Loucy (cell line): ENCODE measurements around the gene LHFPL5.

ENCODE experiments used
- H2AFZ ChIP-seq: fragments of 200-600 bp; sonication (generic); 2 replicates; pipeline ENCODE4 v1.6.0; 2016; ENCODE audit warnings: antibody characterized with exemption, mild to moderate bottlenecking, low read length, moderate library complexity
- H3F3A ChIP-seq: fragments of 200-600 bp; 2 replicates; pipeline ENCODE4 v1.6.0; 2016; ENCODE audit warnings: antibody characterized with exemption, low read depth, mild to moderate bottlenecking
- H3K27me3 ChIP-seq: fragments of 200-600 bp; sonication (generic); 2 replicates; pipeline ENCODE4 v1.6.1; 2014; ENCODE audit warnings: low read length, mild to moderate bottlenecking; ENCODE audit not compliant: insufficient read depth, poor library complexity, severe bottlenecking
- H3K36me3 ChIP-seq: fragments of 200-600 bp; sonication (generic); 2 replicates; pipeline ENCODE4 v1.6.1; 2016; ENCODE audit warnings: low read length; ENCODE audit not compliant: insufficient read depth
- H3K4me1 ChIP-seq: fragments of 200-600 bp; sonication (generic); 2 replicates; pipeline ENCODE4 v1.5.1; 2014; ENCODE audit warnings: low read length, mild to moderate bottlenecking; ENCODE audit not compliant: insufficient read depth, poor library complexity, severe bottlenecking
- H3K4me2 ChIP-seq: fragments of 200-600 bp; sonication (generic); 2 replicates; pipeline ENCODE4 v1.6.0; 2014; ENCODE audit warnings: antibody characterized with exemption, low read length, low read depth, mild to moderate bottlenecking; ENCODE audit not compliant: poor library complexity, severe bottlenecking
- H3K4me3 ChIP-seq: fragments of 200-600 bp; sonication (generic); 2 replicates; pipeline ENCODE4 v1.5.1; 2014; ENCODE audit warnings: low read length, mild to moderate bottlenecking, mixed read lengths; ENCODE audit not compliant: poor library complexity, severe bottlenecking
- H3K79me2 ChIP-seq: fragments of 200-600 bp; sonication (generic); 2 replicates; pipeline ENCODE4 v1.6.1; 2014; ENCODE audit warnings: low read length; ENCODE audit not compliant: insufficient read depth
- H3K9ac ChIP-seq: fragments of 200-600 bp; sonication (generic); 2 replicates; pipeline ENCODE4 v1.6.0; 2014; ENCODE audit warnings: mild to moderate bottlenecking, low read depth, low read length, moderate library complexity; ENCODE audit not compliant: poor library complexity, severe bottlenecking
- H3K9me2 ChIP-seq: fragments of 200-600 bp; sonication (generic); replicated peaks from 2 replicates; pipeline ENCODE4 v1.6.1; 2016; ENCODE audit warnings: low read depth, low read length, mixed read lengths
- H3K9me3 ChIP-seq: fragments of 200-600 bp; sonication (generic); 2 replicates; pipeline ENCODE4 v1.6.1; 2014; ENCODE audit warnings: mild to moderate bottlenecking, antibody characterized with exemption, low read length, low read depth; ENCODE audit not compliant: insufficient read depth
- H4K20me1 ChIP-seq: fragments of 200-600 bp; sonication (generic); 2 replicates; pipeline ENCODE4 v1.6.0; 2014; ENCODE audit warnings: antibody characterized with exemption, low read length, mild to moderate bottlenecking; ENCODE audit not compliant: insufficient read depth, poor library complexity, severe bottlenecking
- CTCF ChIP-seq: fragments of 200-600 bp; sonication (generic); conservative IDR thresholded peaks from 2 replicates; pipeline ENCODE4 v1.5.1; 2014; ENCODE audit warnings: mild to moderate bottlenecking, antibody characterized with exemption, low read length
- EZH2phosphoT487 ChIP-seq: fragments of 200-600 bp; IDR thresholded peaks from 2 replicates; pipeline ENCODE4 v1.6.1; 2018; ENCODE audit warnings: antibody characterized with exemption, mild to moderate bottlenecking, moderate library complexity, borderline replicate concordance

LHFPL5 gene

GRCh38 chr6:35786272-35786671, 18.9 kb upstream of the LHFPL5 start:
- H3F3A ChIP-seq = no peaks in the 10 kb centered on the region
- H2AFZ ChIP-seq = no peak overlapping the region
- no peaks in the 10 kb centered on the region for H3K36me3 ChIP-seq
- no peak overlapping the region for H3K4me2 ChIP-seq
- no peaks in the 10 kb centered on the region for H3K9me3 ChIP-seq
- H3K4me3 ChIP-seq = no peak overlapping the region
- H3K4me1 ChIP-seq = no peaks in the 10 kb centered on the region
- H4K20me1 ChIP-seq = no peaks in the 10 kb centered on the region
- H3K79me2 ChIP-seq = no peaks in the 10 kb centered on the region
- H3K9me2 ChIP-seq = no peaks in the 10 kb centered on the region
- H3K27me3 ChIP-seq = no peaks in the 10 kb centered on the region
- TF ChIP-seq EZH2phosphoT487 = no peak
- TF ChIP-seq CTCF = no peak
- no peak overlapping the region for H3K9ac ChIP-seq

- Histone ChIP-seq H3K36me3 (no peaks in the 10 kb centered on the region), H3K4me3 (no peak overlapping the region), H3K79me2 (no peaks in the 10 kb centered on the region), H3K4me2 (no peak overlapping the region), H3K27me3 (no peaks in the 10 kb centered on the region), H2AFZ (no peak overlapping the region), H3K4me1 (no peaks in the 10 kb centered on the region), H3F3A (no peaks in the 10 kb centered on the region), H4K20me1 (no peaks in the 10 kb centered on the region), H3K9ac (no peak overlapping the region), H3K9me2 (no peaks in the 10 kb centered on the region), H3K9me3 (no peaks in the 10 kb centered on the region)
- TF ChIP-seq CTCF (no peak), EZH2phosphoT487 (no peak)
Observed at GRCh38 chr6:35786810-35787209, 18.3 kb upstream of the LHFPL5 start.

GRCh38 chr6:35787266-35788218, 17.6 kb upstream of the LHFPL5 start:
- Histone ChIP-seq H3F3A (no peaks in the 10 kb centered on the region), H3K36me3 (no peaks in the 10 kb centered on the region), H4K20me1 (no peaks in the 10 kb centered on the region), H3K4me3 (no peak overlapping the region), H3K27me3 (no peaks in the 10 kb centered on the region), H3K79me2 (no peaks in the 10 kb centered on the region), H3K4me1 (no peaks in the 10 kb centered on the region), H2AFZ (no peak overlapping the region), H3K9me3 (no peaks in the 10 kb centered on the region), H3K9me2 (no peaks in the 10 kb centered on the region), H3K9ac (no peak overlapping the region), H3K4me2 (no peak overlapping the region)
- TF ChIP-seq EZH2phosphoT487 (no peak), CTCF (no peak)
